Prostate gland (tissue), 2 donors: ENCODE data around the gene GLG1.

Experiments
- POLR2A ChIP-seq: fragments of 450-650 bp; IDR thresholded peaks from one replicate; pipeline ENCODE4 v1.6.1; 2016; ENCODE audit warnings: antibody characterized with exemption, mild to moderate bottlenecking
- TF ChIP-seq, protein P1 (sequence below), 4 experiments: fragments of 200-600 bp in 2 of 4; fragments of 450-650 bp in 2 of 4; sonication (generic) in 2 of 4; IDR thresholded peaks; 1 replicate in 3 of 4; 2 replicates in 1 of 4; pipeline ENCODE4 v1.5.1; 2016 to 2019; ENCODE audit warnings: antibody characterized with exemption in 4 of 4, mild to moderate bottlenecking in 2 of 4, moderate library complexity in 2 of 4

DNA sequence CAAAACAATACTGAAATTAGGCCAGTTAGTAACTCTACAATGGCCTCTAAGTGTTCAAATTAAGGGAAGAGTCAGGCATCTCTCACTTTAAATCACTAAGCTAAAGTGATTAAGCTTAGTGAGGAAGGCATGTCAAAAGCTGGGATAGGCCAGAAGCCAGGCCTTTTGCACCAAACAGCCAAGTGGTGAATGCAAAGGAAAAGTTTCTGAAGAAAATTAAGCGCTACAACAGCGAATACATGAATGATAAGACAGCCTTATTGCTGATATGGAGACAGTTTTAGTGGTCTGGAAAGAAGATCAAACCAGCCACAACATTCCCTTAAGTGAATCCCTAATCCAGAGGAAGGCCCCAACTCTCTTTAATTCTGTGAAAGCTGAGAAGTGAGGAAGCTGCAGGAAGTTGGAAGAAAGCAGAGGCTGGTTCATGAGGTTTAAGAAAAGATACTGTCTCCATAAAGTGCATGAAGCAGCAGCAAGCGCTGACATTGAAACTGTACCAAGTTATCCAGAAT is 47.7 kb upstream of the GLG1 start:
- TF ChIP-seq, protein P1, sequence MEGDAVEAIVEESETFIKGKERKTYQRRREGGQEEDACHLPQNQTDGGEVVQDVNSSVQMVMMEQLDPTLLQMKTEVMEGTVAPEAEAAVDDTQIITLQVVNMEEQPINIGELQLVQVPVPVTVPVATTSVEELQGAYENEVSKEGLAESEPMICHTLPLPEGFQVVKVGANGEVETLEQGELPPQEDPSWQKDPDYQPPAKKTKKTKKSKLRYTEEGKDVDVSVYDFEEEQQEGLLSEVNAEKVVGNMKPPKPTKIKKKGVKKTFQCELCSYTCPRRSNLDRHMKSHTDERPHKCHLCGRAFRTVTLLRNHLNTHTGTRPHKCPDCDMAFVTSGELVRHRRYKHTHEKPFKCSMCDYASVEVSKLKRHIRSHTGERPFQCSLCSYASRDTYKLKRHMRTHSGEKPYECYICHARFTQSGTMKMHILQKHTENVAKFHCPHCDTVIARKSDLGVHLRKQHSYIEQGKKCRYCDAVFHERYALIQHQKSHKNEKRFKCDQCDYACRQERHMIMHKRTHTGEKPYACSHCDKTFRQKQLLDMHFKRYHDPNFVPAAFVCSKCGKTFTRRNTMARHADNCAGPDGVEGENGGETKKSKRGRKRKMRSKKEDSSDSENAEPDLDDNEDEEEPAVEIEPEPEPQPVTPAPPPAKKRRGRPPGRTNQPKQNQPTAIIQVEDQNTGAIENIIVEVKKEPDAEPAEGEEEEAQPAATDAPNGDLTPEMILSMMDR (IDR thresholded peaks at IDR 0.05) = no peak
- no peak for TF ChIP-seq POLR2A
